OCI-LY3 (cell line): Measurements from ENCODE around the gene NUB1.

ENCODE experiments used
- H2AFZ ChIP-seq: fragments of 200-600, 300-600 bp; shearing (Covaris generic); 2 replicates; pipeline ENCODE4 v1.6.0; 2014; ENCODE audit warnings: antibody characterized with exemption, low read depth, low read length
- H3K27ac ChIP-seq: fragments of 200-600, 300-600 bp; sonication (generic); 2 replicates; pipeline ENCODE4 v1.5.1; 2014; ENCODE audit warnings: mild to moderate bottlenecking, low read length, moderate library complexity, mixed read lengths
- H3K27me3 ChIP-seq: fragments of 200-600, 300-600 bp; sonication (generic); 2 replicates; pipeline ENCODE4 v1.6.1; 2014; ENCODE audit warnings: low read depth, low read length, mixed read lengths
- H3K36me3 ChIP-seq: fragments of 200-600, 300-600 bp; sonication (generic); replicated peaks from 2 replicates; pipeline ENCODE3; 2014; ENCODE audit warnings: low read depth, low read length, mixed read lengths
- H3K4me1 ChIP-seq: fragments of 300-600, 200-600 bp; sonication (generic); 2 replicates; pipeline ENCODE4 v1.6.1; 2014; ENCODE audit warnings: low read length, mixed read lengths
- H3K4me2 ChIP-seq: fragments of 200-600, 300-600 bp; sonication (generic); 2 replicates; pipeline ENCODE4 v1.6.1; 2014; ENCODE audit warnings: low read length, mixed read lengths
- H3K4me3 ChIP-seq: fragments of 300-600, 200-600 bp; sonication (generic); 2 replicates; pipeline ENCODE4 v1.5.1; 2014; ENCODE audit warnings: antibody characterized with exemption, mild to moderate bottlenecking, low read length, moderate library complexity
- H3K79me2 ChIP-seq: fragments of 300-600, 200-600 bp; shearing (Covaris generic); 2 replicates; pipeline ENCODE4 v1.6.1; 2014; ENCODE audit warnings: mild to moderate bottlenecking, low read length, mixed read lengths
- H3K9ac ChIP-seq: fragments of 300-600, 200-600 bp; shearing (Covaris generic); 2 replicates; pipeline ENCODE4 v1.6.0; 2014; ENCODE audit warnings: mild to moderate bottlenecking, low read length, moderate library complexity
- H3K9me3 ChIP-seq: fragments of 200-600, 300-600 bp; shearing (Covaris generic); 2 replicates; pipeline ENCODE4 v1.6.1; 2014; ENCODE audit warnings: low read length, mixed read lengths; ENCODE audit not compliant: insufficient read depth
- H4K20me1 ChIP-seq: fragments of 200-600, 300-600 bp; sonication (generic); 2 replicates; pipeline ENCODE4 v1.6.1; 2016; ENCODE audit warnings: low read length, mixed read lengths; ENCODE audit not compliant: insufficient read depth
- CTCF ChIP-seq: fragments of 200-600, 300-600 bp; sonication (generic); IDR thresholded peaks from 2 replicates; pipeline ENCODE4 v1.5.1; 2014; ENCODE audit warnings: antibody characterized with exemption, low read length, low read depth
- EZH2phosphoT487 ChIP-seq: fragments of 200-600 bp; shearing (Covaris generic); IDR thresholded peaks from 2 replicates; pipeline ENCODE4 v1.6.1; 2018; ENCODE audit warnings: antibody characterized with exemption, mixed run types, low read depth

The NUB1 gene

GRCh38 chr7:151378496-151379192 is 37.0 kb downstream of the NUB1 start:
- H3K79me2 ChIP-seq, result no peaks in the 10 kb centered on the region
- H3K27me3 ChIP-seq, result peaks cover 11% of the 10 kb centered on the region
- no peak overlapping the region for H3K4me3 ChIP-seq
- no peaks in the 10 kb centered on the region; the same call in none of the 2 replicates for H4K20me1 ChIP-seq
- H3K4me2 ChIP-seq, result no peak overlapping the region
- no peak for TF ChIP-seq CTCF
- TF ChIP-seq EZH2phosphoT487, result no peak
- no peaks in the 10 kb centered on the region for H3K36me3 ChIP-seq
- peaks cover 12% of the 10 kb centered on the region for H3K4me1 ChIP-seq
- no peak overlapping the region for H3K27ac ChIP-seq
- H3K9me3 ChIP-seq, result no peaks in the 10 kb centered on the region
- H2AFZ ChIP-seq, result no peak overlapping the region
- no peak overlapping the region for H3K9ac ChIP-seq

- Histone ChIP-seq H3K36me3 (no peaks in the 10 kb centered on the region), H3K27ac (no peak overlapping the region), H3K4me2 (no peak overlapping the region), H3K4me1 (peaks cover 12% of the 10 kb centered on the region), H3K79me2 (no peaks in the 10 kb centered on the region), H2AFZ (no peak overlapping the region), H3K27me3 (peaks cover 16% of the 10 kb centered on the region), H3K9me3 (no peaks in the 10 kb centered on the region), H3K4me3 (no peak overlapping the region), H4K20me1 (no peaks in the 10 kb centered on the region; the same call in none of the 2 replicates), H3K9ac (no peak overlapping the region)
- TF ChIP-seq EZH2phosphoT487 (no peak), CTCF (no peak)
These were observed 37.5 kb downstream of the NUB1 start for GRCh38 chr7:151379193-151379520.

- H3K27me3 ChIP-seq, result peaks cover 21% of the 10 kb centered on the region
- no peaks in the 10 kb centered on the region for H3K36me3 ChIP-seq
- no peak overlapping the region for H3K4me3 ChIP-seq
- H3K9ac ChIP-seq, result no peak overlapping the region
- TF ChIP-seq EZH2phosphoT487 (no peak), CTCF (no peak)
- H3K27ac ChIP-seq, result no peak overlapping the region
- H4K20me1 ChIP-seq, result no peaks in the 10 kb centered on the region; the same call in none of the 2 replicates
- no peaks in the 10 kb centered on the region for H3K9me3 ChIP-seq
- H3K4me1 ChIP-seq, result peaks cover 12% of the 10 kb centered on the region
- H3K79me2 ChIP-seq, result no peaks in the 10 kb centered on the region
- no peak overlapping the region for H2AFZ ChIP-seq
- no peak overlapping the region for H3K4me2 ChIP-seq
These were observed 38.1 kb downstream of the NUB1 start for GRCh38 chr7:151379534-151380198.
